ENCODE data around the gene KLK10.
"Not testable (repeated sequence)": the region's sequence is repeated elsewhere in the genome, so short reads cannot be mapped to it uniquely, and the experiment has no call there.

Gene KLK10

DNA sequence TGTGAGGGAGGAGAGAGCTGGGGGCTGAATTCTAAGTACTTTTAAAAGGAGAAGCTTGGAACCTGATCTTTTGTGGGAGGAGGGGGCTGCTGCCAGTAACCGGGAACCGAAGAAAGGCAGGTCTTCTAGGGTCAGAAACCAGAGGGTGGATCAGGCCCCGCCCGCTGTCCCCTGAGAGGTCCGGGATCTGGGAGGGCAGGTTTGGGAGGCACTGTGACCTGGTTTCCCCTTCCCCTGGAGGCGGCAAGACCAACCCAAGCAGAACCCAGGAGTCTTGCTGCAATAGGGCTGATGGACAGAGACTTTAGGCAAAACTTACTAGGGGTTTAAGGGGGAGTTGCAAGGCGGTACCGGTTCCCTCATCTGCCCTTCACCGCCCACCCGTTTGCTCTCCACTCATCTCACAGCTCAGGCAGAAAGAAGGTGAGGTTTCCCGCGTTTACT, 17.4 kb downstream of the KLK10 start:
- DNase-seq (ENCODE audit: low read depth in 2 of 2), result no peak

DNA sequence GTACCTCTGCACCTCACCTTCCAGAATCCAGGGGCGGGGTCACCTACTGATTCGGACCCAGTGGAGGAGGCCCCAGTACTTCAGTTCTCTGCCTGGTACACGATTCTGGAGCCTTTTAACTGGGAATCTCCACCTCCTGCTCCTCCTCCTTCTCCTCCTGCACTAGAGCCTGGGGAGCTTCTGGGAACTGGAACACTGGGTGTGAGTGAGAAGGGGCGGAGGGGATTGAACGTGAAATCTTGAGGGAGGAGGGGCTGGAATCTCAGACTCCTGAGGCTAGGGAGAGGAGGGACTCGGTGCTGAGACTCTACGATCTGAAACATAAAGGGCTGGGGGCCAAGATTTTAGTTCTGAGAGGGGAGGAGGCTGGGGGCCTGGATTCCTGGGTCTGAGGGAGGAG, 18.0 kb downstream of the KLK10 start, which contains the start of gene KLK8:
TSS of gene KLK8 (minus strand) at position 90 of the 400 bp plus-strand sequence. CDS start 437 bp downstream, outside the sequence.
- no peak for DNase-seq (ENCODE audit: low read depth in 2 of 2)

- no peak for DNase-seq (ENCODE audit: low read depth in 2 of 2)
Observed at GRCh38 chr19:51000981-51001380, 18.5 kb downstream of the KLK10 start.

DNA sequence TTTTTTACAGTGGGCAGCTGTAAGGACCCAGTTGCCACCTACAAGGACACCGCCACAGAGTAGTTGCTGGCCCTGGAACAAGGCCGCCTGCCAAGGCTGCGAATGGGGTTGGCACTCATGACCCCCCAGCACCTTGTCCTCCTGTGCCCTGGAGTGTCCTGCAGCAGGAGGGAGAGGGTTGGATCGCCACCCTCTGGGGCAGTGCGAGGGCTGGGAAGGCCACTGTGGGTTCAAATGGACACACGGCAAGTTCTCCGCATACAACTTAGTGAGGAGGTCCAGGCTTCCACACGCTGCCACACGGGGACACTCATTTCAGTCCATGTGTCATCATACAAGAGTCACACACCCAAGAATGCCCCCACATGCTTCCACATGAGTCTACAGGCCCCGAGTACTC, 19.1 kb downstream of the KLK10 start:
- no peak for DNase-seq (ENCODE audit: low read depth in 2 of 2)

DNA sequence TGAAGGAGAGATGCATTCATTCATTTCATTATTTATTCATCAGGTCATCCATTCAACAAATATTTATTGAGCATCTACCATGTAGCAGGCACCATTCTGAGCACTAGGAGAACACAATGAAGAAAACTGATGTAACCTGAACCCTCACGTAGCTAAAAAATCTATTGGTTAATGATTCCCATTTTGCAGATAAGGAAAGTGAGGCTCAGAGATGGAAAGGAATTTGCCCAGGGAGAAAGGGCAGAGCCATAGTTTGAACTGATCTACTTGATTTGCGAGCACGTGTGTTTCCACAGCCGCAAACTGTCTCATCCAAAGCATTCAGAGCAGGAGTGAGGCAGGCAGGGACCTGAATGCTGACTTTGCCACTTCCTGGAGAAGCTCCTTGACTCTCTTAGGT, 20.8 kb downstream of the KLK10 start:
- DNase-seq (ENCODE audit: low read depth in 2 of 2), result no peak

GRCh38 chr19:50998061-50998460, 21.4 kb downstream of the KLK10 start:
- no peak for DNase-seq (ENCODE audit: low read depth in 2 of 2)

- no peak for DNase-seq (ENCODE audit: low read depth in 2 of 2)
Observed at GRCh38 chr19:50994129-50994528, 25.4 kb downstream of the KLK10 start.

- no peak for DNase-seq (ENCODE audit: low read depth in 2 of 2)
Observed at GRCh38 chr19:50992666-50993035, 26.9 kb downstream of the KLK10 start.

DNA sequence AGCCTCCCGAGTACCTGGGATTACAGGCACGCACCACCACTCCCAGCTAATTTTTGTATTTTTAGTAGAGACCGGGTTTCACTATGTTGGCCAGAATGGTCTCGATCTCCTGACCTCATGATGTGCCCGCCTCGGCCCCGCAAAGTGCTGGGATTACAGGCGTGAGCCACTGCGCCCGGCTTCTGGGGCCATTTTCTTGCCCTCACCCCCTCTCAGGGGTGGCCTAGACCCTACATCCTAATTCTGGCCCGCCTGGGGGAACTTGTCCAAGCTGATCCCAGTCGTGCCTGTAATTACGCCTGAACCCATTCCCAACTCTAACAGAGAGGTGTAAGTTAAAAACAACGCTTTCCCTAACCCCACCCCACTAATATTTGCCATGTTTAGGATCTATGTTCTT, 35.1 kb downstream of the KLK10 start:
- not testable (repeated sequence) for DNase-seq (ENCODE audit: low read depth in 2 of 2)

- DNase-seq (ENCODE audit: low read depth in 2 of 2), result no peak
Observed at GRCh38 chr19:50983625-50984292, 35.8 kb downstream of the KLK10 start, which contains the start of gene KLK7. Gene KLK7, minus strand, starts transcription at chr19:50983917. Its CDS starts 1,518 bp downstream, at chr19:50982399.

GRCh38 chr19:50982186-50982585, 37.3 kb downstream of the KLK10 start:
- no peak for DNase-seq (ENCODE audit: low read depth in 2 of 2)

- DNase-seq (ENCODE audit: low read depth in 2 of 2), result no peak
Observed at GRCh38 chr19:50981587-50982146, 37.8 kb downstream of the KLK10 start.

GRCh38 chr19:50980208-50980607, 39.3 kb downstream of the KLK10 start:
- no peak for DNase-seq (ENCODE audit: low read depth in 2 of 2)

GRCh38 chr19:50979758-50980157, 39.8 kb downstream of the KLK10 start:
- no peak for DNase-seq (ENCODE audit: low read depth in 2 of 2)

- DNase-seq (ENCODE audit: low read depth in 2 of 2), result no peak
Observed at GRCh38 chr19:50978772-50979390, 40.6 kb downstream of the KLK10 start.

DNA sequence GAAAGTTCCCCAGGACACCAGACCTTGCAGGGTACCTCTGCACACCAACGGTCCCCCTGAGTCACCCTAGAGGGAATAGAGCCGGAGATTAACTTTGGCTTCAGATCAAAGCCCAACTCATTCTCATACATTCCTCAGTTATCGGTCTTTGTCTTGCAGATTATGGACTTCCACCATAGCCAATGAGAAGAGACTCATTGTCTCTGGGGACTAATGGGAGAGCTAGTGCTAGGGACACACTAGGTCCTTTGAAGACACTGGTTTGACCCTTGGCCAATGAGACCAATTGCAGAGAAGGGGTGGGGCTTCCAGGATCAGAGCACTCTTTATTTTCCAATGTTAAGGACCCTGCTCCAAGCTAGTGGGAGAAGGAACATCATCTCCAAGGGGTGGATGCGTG, 41.9 kb downstream of the KLK10 start:
- no peak for DNase-seq (ENCODE audit: low read depth in 2 of 2)

GRCh38 chr19:50975766-50976165, 43.7 kb downstream of the KLK10 start:
- DNase-seq (ENCODE audit: low read depth in 2 of 2), result no peak

GRCh38 chr19:50974702-50975556, 44.6 kb downstream of the KLK10 start:
- DNase-seq (ENCODE audit: low read depth in 2 of 2), result no peak

DNA sequence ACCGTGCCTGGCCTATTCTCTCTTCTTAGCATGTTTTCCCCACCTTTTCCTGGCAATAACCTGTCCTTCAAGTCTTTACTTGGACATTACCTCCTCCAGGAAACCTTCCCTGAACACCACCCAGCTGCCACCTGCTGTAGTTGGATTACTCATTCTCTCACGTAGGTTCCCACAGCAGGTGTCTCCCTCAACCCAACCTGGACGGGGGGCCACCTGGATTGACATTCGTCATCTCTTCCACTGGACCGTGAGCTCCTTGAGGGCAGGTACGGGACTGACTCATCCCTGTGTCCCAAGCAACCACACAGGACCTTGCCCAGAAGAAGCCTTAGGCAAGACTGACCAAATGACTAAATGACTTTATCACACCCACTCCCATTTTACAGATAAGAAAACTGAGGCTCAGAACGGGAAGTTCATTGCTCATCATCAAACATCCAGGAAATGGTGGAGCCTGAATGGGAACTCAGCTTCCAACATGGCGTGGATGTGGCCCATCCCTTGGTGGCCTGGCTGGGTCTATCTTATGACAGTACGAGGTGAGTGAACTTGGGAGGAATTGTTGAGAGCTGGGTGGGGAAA, 46.6 kb downstream of the KLK10 start:
- no peak for DNase-seq (ENCODE audit: low read depth in 2 of 2)

GRCh38 chr19:50969810-50970209, 49.7 kb downstream of the KLK10 start:
- not testable (repeated sequence) for DNase-seq (ENCODE audit: low read depth in 2 of 2)

DNA sequence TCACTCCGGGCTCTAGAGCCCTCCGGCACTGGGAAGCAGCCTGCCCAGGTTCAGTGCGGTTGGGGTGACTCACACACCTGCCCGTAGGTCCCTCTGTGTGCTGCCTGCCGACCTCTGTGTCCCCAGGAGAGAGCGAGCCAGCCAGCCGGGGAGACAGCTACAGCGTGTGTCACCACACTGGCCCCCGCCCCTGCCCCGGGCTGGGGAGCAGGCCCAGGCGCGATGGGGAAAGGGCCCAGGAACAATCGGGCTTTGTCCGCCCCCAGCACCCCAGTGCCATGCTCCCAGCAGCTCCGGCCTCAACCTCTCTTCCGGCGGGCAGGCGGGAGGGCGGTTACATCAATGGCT, 50.1 kb downstream of the KLK10 start, which contains the start of gene KLK6:
TSS of gene KLK6 (minus strand) at position 179 of the 348 bp plus-strand sequence. CDS start 1,487 bp downstream, outside the sequence.
- DNase-seq (ENCODE audit: low read depth in 2 of 2), result no peak

Measured in fibroblast of skin of left quadriceps (primary cell).